Measurements from ENCODE around the gene LZTR1. TPM values are rescaled to one million over a fixed set of nuclear protein-coding genes. Genes with fewer than 3 reads are reported as not detected.

Gene LZTR1
- total RNA-seq, 4 donors from 2014 or later, result 41.1 to 60.8 (median 43.4) TPM

- no peak for TF ChIP-seq CTCF (IDR thresholded peaks at IDR 0.05; ENCODE audit: low read depth)
Measured at GRCh38 chr22:21028277-21029251, 46.5 kb downstream of the LZTR1 start.

GRCh38 chr22:21029486-21030025, 47.5 kb downstream of the LZTR1 start:
- no peak for TF ChIP-seq CTCF (IDR thresholded peaks at IDR 0.05; ENCODE audit: low read depth)

GRCh38 chr22:21030032-21030431, 47.9 kb downstream of the LZTR1 start:
- no peak for TF ChIP-seq CTCF (IDR thresholded peaks at IDR 0.05; ENCODE audit: low read depth)

- TF ChIP-seq CTCF (IDR thresholded peaks at IDR 0.05; ENCODE audit: low read depth), result no peak
Measured at GRCh38 chr22:21030621-21031544, 48.8 kb downstream of the LZTR1 start.

- TF ChIP-seq CTCF (IDR thresholded peaks at IDR 0.05; ENCODE audit: low read depth), result no peak
Measured at GRCh38 chr22:21031545-21032036, 49.5 kb downstream of the LZTR1 start.

- no peak for TF ChIP-seq CTCF (IDR thresholded peaks at IDR 0.05; ENCODE audit: low read depth)
Measured at GRCh38 chr22:21032037-21032867, 50.2 kb downstream of the LZTR1 start, which contains the start of gene SLC7A4. Gene SLC7A4, minus strand, starts transcription at chr22:21032561. Its CDS starts 749 bp downstream, at chr22:21031812.

All from subcutaneous adipose tissue (tissue), 4 donors.